Activated naive CD4-positive, alpha-beta T cell treated with anti-CD3 and anti-CD28 coated beads, Interleukin-2, amount 50 U/mL, for 24 hours (primary cell): ENCODE results near the gene CHPF2.

Experiments
- H3K27ac Mint-ChIP-seq: one replicate; pipeline ENCODE4 v1.8.0; 2021; ENCODE audit warnings: mild to moderate bottlenecking, mixed read lengths
- H3K27me3 Mint-ChIP-seq: one replicate; pipeline ENCODE4 v1.8.0; 2021; ENCODE audit warnings: mixed read lengths
- H3K36me3 Mint-ChIP-seq: one replicate; pipeline ENCODE4 v1.8.0; 2021; ENCODE audit warnings: mixed read lengths
- H3K4me1 Mint-ChIP-seq: one replicate; pipeline ENCODE4 v1.8.0; 2021; ENCODE audit warnings: mixed read lengths
- H3K4me3 Mint-ChIP-seq: one replicate; pipeline ENCODE4 v1.8.0; 2021; ENCODE audit warnings: mild to moderate bottlenecking, mixed read lengths
- H3K9me3 Mint-ChIP-seq: one replicate; pipeline ENCODE4 v1.8.0; 2021; ENCODE audit warnings: mixed read lengths

The CHPF2 gene

GRCh38 chr7:151256410-151257045 is 24.2 kb downstream of the CHPF2 start:
- Mint-ChIP-seq H3K27me3 (peaks cover 19% of the 10 kb centered on the region), H3K4me3 (no peak overlapping the region), H3K36me3 (no peaks in the 10 kb centered on the region), H3K27ac (peak overlapping the region; percentile 14), H3K4me1 (peaks cover 4% of the 10 kb centered on the region), H3K9me3 (no peaks in the 10 kb centered on the region)

- no peaks in the 10 kb centered on the region for H3K4me1 Mint-ChIP-seq
- peaks cover 12% of the 10 kb centered on the region for H3K27me3 Mint-ChIP-seq
- H3K36me3 Mint-ChIP-seq, result no peaks in the 10 kb centered on the region
- H3K4me3 Mint-ChIP-seq, result no peak overlapping the region
- no peaks in the 10 kb centered on the region for H3K9me3 Mint-ChIP-seq
- H3K27ac Mint-ChIP-seq, result no peak overlapping the region
Observed at GRCh38 chr7:151257990-151258389, 25.7 kb downstream of the CHPF2 start.

GRCh38 chr7:151260471-151260870 is 28.2 kb downstream of the CHPF2 start:
- peaks cover 5% of the 10 kb centered on the region for H3K27me3 Mint-ChIP-seq
- no peaks in the 10 kb centered on the region for H3K4me1 Mint-ChIP-seq
- no peaks in the 10 kb centered on the region for H3K36me3 Mint-ChIP-seq

GRCh38 chr7:151260883-151261282 is 28.6 kb downstream of the CHPF2 start:
- Mint-ChIP-seq H3K36me3 (no peaks in the 10 kb centered on the region), H3K4me3 (no peak overlapping the region), H3K4me1 (no peaks in the 10 kb centered on the region), H3K27ac (no peak overlapping the region), H3K9me3 (no peaks in the 10 kb centered on the region), H3K27me3 (peaks cover 3% of the 10 kb centered on the region)

More at GRCh38 chr7:151260471-151260870, 28.2 kb downstream of the CHPF2 start:
- Mint-ChIP-seq H3K27ac (no peak overlapping the region), H3K9me3 (no peaks in the 10 kb centered on the region), H3K4me3 (no peak overlapping the region)

GRCh38 chr7:151261529-151261928 is 29.2 kb downstream of the CHPF2 start:
- Mint-ChIP-seq H3K27me3 (peaks cover 3% of the 10 kb centered on the region), H3K27ac (no peak overlapping the region), H3K4me3 (no peak overlapping the region), H3K9me3 (no peaks in the 10 kb centered on the region), H3K36me3 (no peaks in the 10 kb centered on the region), H3K4me1 (no peaks in the 10 kb centered on the region)

GRCh38 chr7:151264615-151265014 is 32.3 kb downstream of the CHPF2 start:
- Mint-ChIP-seq H3K27ac (no peak overlapping the region), H3K9me3 (no peaks in the 10 kb centered on the region), H3K36me3 (no peaks in the 10 kb centered on the region), H3K27me3 (no peaks in the 10 kb centered on the region), H3K4me3 (no peak overlapping the region), H3K4me1 (no peaks in the 10 kb centered on the region)

GRCh38 chr7:151265351-151265931 is 33.2 kb downstream of the CHPF2 start:
- Mint-ChIP-seq H3K27ac (no peak overlapping the region), H3K9me3 (no peaks in the 10 kb centered on the region), H3K36me3 (no peaks in the 10 kb centered on the region), H3K4me1 (no peaks in the 10 kb centered on the region), H3K4me3 (no peak overlapping the region), H3K27me3 (no peaks in the 10 kb centered on the region)

GRCh38 chr7:151269511-151269910 is 37.2 kb downstream of the CHPF2 start:
- H3K4me3 Mint-ChIP-seq, result no peak overlapping the region
- H3K27ac Mint-ChIP-seq, result no peak overlapping the region
- peaks cover 23% of the 10 kb centered on the region for H3K4me1 Mint-ChIP-seq
- H3K27me3 Mint-ChIP-seq, result no peaks in the 10 kb centered on the region
- no peaks in the 10 kb centered on the region for H3K9me3 Mint-ChIP-seq
- H3K36me3 Mint-ChIP-seq, result no peaks in the 10 kb centered on the region

- Mint-ChIP-seq H3K4me3 (no peak overlapping the region), H3K4me1 (peaks cover 39% of the 10 kb centered on the region), H3K27me3 (no peaks in the 10 kb centered on the region), H3K36me3 (no peaks in the 10 kb centered on the region), H3K27ac (no peak overlapping the region), H3K9me3 (no peaks in the 10 kb centered on the region)
Observed at GRCh38 chr7:151271699-151272355, 39.5 kb downstream of the CHPF2 start.

- Mint-ChIP-seq H3K4me3 (no peak overlapping the region), H3K27me3 (no peaks in the 10 kb centered on the region), H3K9me3 (no peaks in the 10 kb centered on the region), H3K4me1 (peaks cover 43% of the 10 kb centered on the region), H3K36me3 (no peaks in the 10 kb centered on the region), H3K27ac (no peak overlapping the region)
Observed at GRCh38 chr7:151272405-151272804, 40.1 kb downstream of the CHPF2 start.

- H3K9me3 Mint-ChIP-seq, result no peaks in the 10 kb centered on the region
- H3K36me3 Mint-ChIP-seq, result no peaks in the 10 kb centered on the region
- H3K4me3 Mint-ChIP-seq, result no peak overlapping the region
- H3K27me3 Mint-ChIP-seq, result no peaks in the 10 kb centered on the region
- H3K4me1 Mint-ChIP-seq, result peaks cover 44% of the 10 kb centered on the region
- no peak overlapping the region for H3K27ac Mint-ChIP-seq
Observed at GRCh38 chr7:151272877-151273276, 40.6 kb downstream of the CHPF2 start.

- no peak overlapping the region for H3K4me3 Mint-ChIP-seq
- H3K4me1 Mint-ChIP-seq, result peaks cover 44% of the 10 kb centered on the region
- no peaks in the 10 kb centered on the region for H3K27me3 Mint-ChIP-seq
- no peaks in the 10 kb centered on the region for H3K36me3 Mint-ChIP-seq
- H3K9me3 Mint-ChIP-seq, result no peaks in the 10 kb centered on the region
- no peak overlapping the region for H3K27ac Mint-ChIP-seq
Observed at GRCh38 chr7:151273651-151274390, 41.5 kb downstream of the CHPF2 start.

- H3K9me3 Mint-ChIP-seq, result no peaks in the 10 kb centered on the region
- no peak overlapping the region for H3K27ac Mint-ChIP-seq
- no peaks in the 10 kb centered on the region for H3K27me3 Mint-ChIP-seq
- no peaks in the 10 kb centered on the region for H3K36me3 Mint-ChIP-seq
- peaks cover 44% of the 10 kb centered on the region for H3K4me1 Mint-ChIP-seq
- no peak overlapping the region for H3K4me3 Mint-ChIP-seq
Observed at GRCh38 chr7:151274396-151274795, 42.1 kb downstream of the CHPF2 start.

GRCh38 chr7:151274936-151275812 is 42.9 kb downstream of the CHPF2 start:
- Mint-ChIP-seq H3K9me3 (no peaks in the 10 kb centered on the region), H3K27ac (peak overlapping the region; percentile 71)

More at GRCh38 chr7:151274936-151275812, 42.9 kb downstream of the CHPF2 start:
- Mint-ChIP-seq H3K36me3 (no peaks in the 10 kb centered on the region), H3K4me1 (peaks cover 44% of the 10 kb centered on the region), H3K27me3 (no peaks in the 10 kb centered on the region), H3K4me3 (peak overlapping the region; percentile 64)
